ENCODE measurements around the gene MAG.

Gene MAG

DNA sequence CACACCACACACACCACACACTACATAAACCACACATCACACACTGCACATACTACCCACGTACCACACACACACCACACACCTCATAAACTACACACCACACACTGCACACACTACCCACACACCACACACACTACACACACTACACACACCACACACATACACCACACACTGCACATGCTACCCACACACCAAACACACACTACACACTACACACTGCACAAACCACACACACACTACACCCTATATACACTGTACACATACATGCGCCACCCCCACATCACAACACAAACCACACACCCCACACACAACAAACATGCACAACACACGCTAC, 5.5 kb downstream of the MAG start:
- TF ChIP-seq CTCF (conservative IDR thresholded peaks at IDR 0.05; ENCODE audit: low read length): no peak
- Histone ChIP-seq H3K9me2 (replicated peaks; ENCODE audit: low read depth, low read length) (no peaks in the 10 kb centered on the region), H3K4me2 (ENCODE audit: low read depth, low read length, poor library complexity, severe bottlenecking) (no peak overlapping the region), H3K27me3 (ENCODE audit: insufficient read depth, low read length, poor library complexity, severe bottlenecking) (no peaks in the 10 kb centered on the region), H3K79me2 (ENCODE audit: insufficient read depth, low read length) (no peaks in the 10 kb centered on the region), H3K36me3 (ENCODE audit: insufficient read depth, low read length) (no peaks in the 10 kb centered on the region), H3K4me3 (ENCODE audit: low read length, poor library complexity, severe bottlenecking) (no peak overlapping the region), H3K9ac (ENCODE audit: low read depth, low read length, poor library complexity, severe bottlenecking) (no peak overlapping the region), H3K4me1 (ENCODE audit: insufficient read depth, low read length, poor library complexity, severe bottlenecking) (no peaks in the 10 kb centered on the region), H2AFZ (ENCODE audit: low read length) (no peak overlapping the region), H3F3A (ENCODE audit: low read depth) (no peaks in the 10 kb centered on the region), H4K20me1 (ENCODE audit: insufficient read depth, low read length, poor library complexity, severe bottlenecking) (no peaks in the 10 kb centered on the region), H3K9me3 (ENCODE audit: insufficient read depth, low read depth, low read length) (no peaks in the 10 kb centered on the region)

DNA sequence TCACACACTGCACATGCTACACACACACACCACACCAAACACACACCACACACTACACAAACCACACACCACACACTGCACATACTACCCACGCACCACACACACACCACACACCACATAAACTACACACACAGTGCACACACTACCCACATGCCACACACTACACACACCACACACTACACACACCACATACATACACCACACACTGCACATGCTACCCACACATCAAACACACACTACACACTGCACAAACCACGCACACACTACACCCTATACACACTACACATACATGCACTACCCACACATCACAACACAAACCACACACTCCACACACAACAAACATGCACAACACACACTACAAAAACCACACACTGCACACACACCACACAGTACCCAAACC, 6.0 kb downstream of the MAG start:
- Histone ChIP-seq H3K4me2 (ENCODE audit: low read depth, low read length, poor library complexity, severe bottlenecking) (no peak overlapping the region), H3K27me3 (ENCODE audit: insufficient read depth, low read length, poor library complexity, severe bottlenecking) (no peaks in the 10 kb centered on the region), H3K9me2 (replicated peaks; ENCODE audit: low read depth, low read length) (no peaks in the 10 kb centered on the region), H4K20me1 (ENCODE audit: insufficient read depth, low read length, poor library complexity, severe bottlenecking) (no peaks in the 10 kb centered on the region), H3K4me1 (ENCODE audit: insufficient read depth, low read length, poor library complexity, severe bottlenecking) (no peaks in the 10 kb centered on the region), H3K4me3 (ENCODE audit: low read length, poor library complexity, severe bottlenecking) (no peak overlapping the region), H3F3A (ENCODE audit: low read depth) (no peaks in the 10 kb centered on the region), H2AFZ (ENCODE audit: low read length) (no peak overlapping the region), H3K9me3 (ENCODE audit: insufficient read depth, low read depth, low read length) (no peaks in the 10 kb centered on the region), H3K79me2 (ENCODE audit: insufficient read depth, low read length) (no peaks in the 10 kb centered on the region), H3K36me3 (ENCODE audit: insufficient read depth, low read length) (no peaks in the 10 kb centered on the region), H3K9ac (ENCODE audit: low read depth, low read length, poor library complexity, severe bottlenecking) (no peak overlapping the region)
- TF ChIP-seq EZH2phosphoT487 (IDR thresholded peaks at IDR 0.05; ENCODE audit: borderline replicate concordance) (no peak), CTCF (conservative IDR thresholded peaks at IDR 0.05; ENCODE audit: low read length) (no peak)

GRCh38 chr19:35298561-35298972, 6.6 kb downstream of the MAG start:
- Histone ChIP-seq H3K9me2 (replicated peaks; ENCODE audit: low read depth, low read length) (no peaks in the 10 kb centered on the region), H3K9me3 (ENCODE audit: insufficient read depth, low read depth, low read length) (no peaks in the 10 kb centered on the region)

More at GRCh38 chr19:35298561-35298972, 6.6 kb downstream of the MAG start:
- no peak overlapping the region for H3K4me3 ChIP-seq (ENCODE audit: low read length, poor library complexity, severe bottlenecking)
- H3K36me3 ChIP-seq (ENCODE audit: insufficient read depth, low read length): no peaks in the 10 kb centered on the region
- no peak overlapping the region for H3K4me2 ChIP-seq (ENCODE audit: low read depth, low read length, poor library complexity, severe bottlenecking)
- no peaks in the 10 kb centered on the region for H3K79me2 ChIP-seq (ENCODE audit: insufficient read depth, low read length)
- H3F3A ChIP-seq (ENCODE audit: low read depth): no peaks in the 10 kb centered on the region
- no peaks in the 10 kb centered on the region for H3K27me3 ChIP-seq (ENCODE audit: insufficient read depth, low read length, poor library complexity, severe bottlenecking)
- no peaks in the 10 kb centered on the region for H3K4me1 ChIP-seq (ENCODE audit: insufficient read depth, low read length, poor library complexity, severe bottlenecking)
- H4K20me1 ChIP-seq (ENCODE audit: insufficient read depth, low read length, poor library complexity, severe bottlenecking): no peaks in the 10 kb centered on the region
- TF ChIP-seq EZH2phosphoT487 (IDR thresholded peaks at IDR 0.05; ENCODE audit: borderline replicate concordance) (no peak), CTCF (conservative IDR thresholded peaks at IDR 0.05; ENCODE audit: low read length) (no peak)
- H2AFZ ChIP-seq (ENCODE audit: low read length): no peak overlapping the region
- H3K9ac ChIP-seq (ENCODE audit: low read depth, low read length, poor library complexity, severe bottlenecking): no peak overlapping the region
